ENCODE data around the gene TEAD1.

Gene TEAD1

GRCh38 chr11:12761029-12761428 is 86.8 kb downstream of the TEAD1 start:
- in situ Hi-C loops (cut with MboI; ENCODE audit: low sequenced_read_pairs): no loop called here

GRCh38 chr11:12762278-12762677 is 88.1 kb downstream of the TEAD1 start:
- in situ Hi-C loops (cut with MboI; ENCODE audit: low sequenced_read_pairs): no loop called here

GRCh38 chr11:12762696-12763324 is 88.6 kb downstream of the TEAD1 start:
- in situ Hi-C loops (cut with MboI; ENCODE audit: low sequenced_read_pairs): no loop called here

- in situ Hi-C loops (cut with MboI; ENCODE audit: low sequenced_read_pairs): no loop called here
These were observed 90.1 kb downstream of the TEAD1 start for GRCh38 chr11:12764187-12764914.

- in situ Hi-C loops (cut with MboI; ENCODE audit: low sequenced_read_pairs): no loop called here
These were observed 91.2 kb downstream of the TEAD1 start for GRCh38 chr11:12765428-12765827.

- in situ Hi-C loops (cut with MboI; ENCODE audit: low sequenced_read_pairs): no loop called here
These were observed 92.8 kb downstream of the TEAD1 start for GRCh38 chr11:12767027-12767426.

- in situ Hi-C loops (cut with MboI; ENCODE audit: low sequenced_read_pairs): no loop called here
These were observed 93.4 kb downstream of the TEAD1 start for GRCh38 chr11:12767577-12767976.

- in situ Hi-C loops (cut with MboI; ENCODE audit: low sequenced_read_pairs): no loop called here
These were observed 94.8 kb downstream of the TEAD1 start for GRCh38 chr11:12768726-12769673.

- in situ Hi-C loops (cut with MboI; ENCODE audit: low sequenced_read_pairs): no loop called here
These were observed 95.7 kb downstream of the TEAD1 start for GRCh38 chr11:12769834-12770345.

GRCh38 chr11:12770435-12770834 is 96.2 kb downstream of the TEAD1 start:
- in situ Hi-C loops (cut with MboI; ENCODE audit: low sequenced_read_pairs): no loop called here

- in situ Hi-C loops (cut with MboI; ENCODE audit: low sequenced_read_pairs): no loop called here
These were observed 96.9 kb downstream of the TEAD1 start for GRCh38 chr11:12770966-12771597.

GRCh38 chr11:12771875-12772274 is 97.7 kb downstream of the TEAD1 start:
- in situ Hi-C loops (cut with MboI; ENCODE audit: low sequenced_read_pairs): no loop called here

- in situ Hi-C loops (cut with MboI; ENCODE audit: low sequenced_read_pairs): no loop called here
These were observed 98.1 kb downstream of the TEAD1 start for GRCh38 chr11:12772324-12772723.

- in situ Hi-C loops (cut with MboI; ENCODE audit: low sequenced_read_pairs): no loop called here
These were observed 99.4 kb downstream of the TEAD1 start for GRCh38 chr11:12773591-12773990.

GRCh38 chr11:12775955-12776354 is 101.7 kb downstream of the TEAD1 start:
- in situ Hi-C loops (cut with MboI; ENCODE audit: low sequenced_read_pairs): no loop called here

- in situ Hi-C loops (cut with MboI; ENCODE audit: low sequenced_read_pairs): no loop called here
These were observed 103.1 kb downstream of the TEAD1 start for GRCh38 chr11:12777208-12777874.

GRCh38 chr11:12778240-12778905 is 104.2 kb downstream of the TEAD1 start:
- in situ Hi-C loops (cut with MboI; ENCODE audit: low sequenced_read_pairs): no loop called here

- in situ Hi-C loops (cut with MboI; ENCODE audit: low sequenced_read_pairs): no loop called here
These were observed 109.5 kb downstream of the TEAD1 start for GRCh38 chr11:12783765-12784164.

GRCh38 chr11:12784445-12784844 is 110.2 kb downstream of the TEAD1 start:
- in situ Hi-C loops (cut with MboI; ENCODE audit: low sequenced_read_pairs): no loop called here

- in situ Hi-C loops (cut with MboI; ENCODE audit: low sequenced_read_pairs): no loop called here
These were observed 110.8 kb downstream of the TEAD1 start for GRCh38 chr11:12784987-12785386.

All from HL-60/S4 (cell line).